Measurements from ENCODE around the gene RAB28.
"Not testable (repeated sequence)": the region's sequence is repeated elsewhere in the genome, so short reads cannot be mapped to it uniquely, and the experiment has no call there.

DNA sequence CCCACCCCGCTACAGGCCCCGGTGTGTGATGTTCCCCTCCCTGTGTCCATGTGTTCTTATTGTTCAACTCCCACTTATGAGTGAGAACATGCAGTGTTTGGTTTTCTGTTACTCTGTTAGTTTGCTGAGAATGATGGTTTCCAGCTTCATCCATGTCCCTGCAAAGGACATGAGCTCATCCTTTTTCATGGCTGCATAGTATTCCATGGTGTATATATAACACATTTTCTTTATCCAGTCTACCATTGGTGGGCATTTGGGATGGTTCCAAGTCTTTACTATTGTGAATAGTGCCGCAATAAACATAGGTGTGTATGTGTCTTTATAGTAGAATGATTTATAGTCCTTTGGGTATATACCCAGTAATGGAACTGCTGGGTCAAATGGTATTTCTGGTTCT, 78.0 kb downstream of the RAB28 start:
- TF ChIP-seq, protein P1, sequence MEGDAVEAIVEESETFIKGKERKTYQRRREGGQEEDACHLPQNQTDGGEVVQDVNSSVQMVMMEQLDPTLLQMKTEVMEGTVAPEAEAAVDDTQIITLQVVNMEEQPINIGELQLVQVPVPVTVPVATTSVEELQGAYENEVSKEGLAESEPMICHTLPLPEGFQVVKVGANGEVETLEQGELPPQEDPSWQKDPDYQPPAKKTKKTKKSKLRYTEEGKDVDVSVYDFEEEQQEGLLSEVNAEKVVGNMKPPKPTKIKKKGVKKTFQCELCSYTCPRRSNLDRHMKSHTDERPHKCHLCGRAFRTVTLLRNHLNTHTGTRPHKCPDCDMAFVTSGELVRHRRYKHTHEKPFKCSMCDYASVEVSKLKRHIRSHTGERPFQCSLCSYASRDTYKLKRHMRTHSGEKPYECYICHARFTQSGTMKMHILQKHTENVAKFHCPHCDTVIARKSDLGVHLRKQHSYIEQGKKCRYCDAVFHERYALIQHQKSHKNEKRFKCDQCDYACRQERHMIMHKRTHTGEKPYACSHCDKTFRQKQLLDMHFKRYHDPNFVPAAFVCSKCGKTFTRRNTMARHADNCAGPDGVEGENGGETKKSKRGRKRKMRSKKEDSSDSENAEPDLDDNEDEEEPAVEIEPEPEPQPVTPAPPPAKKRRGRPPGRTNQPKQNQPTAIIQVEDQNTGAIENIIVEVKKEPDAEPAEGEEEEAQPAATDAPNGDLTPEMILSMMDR (IDR thresholded peaks at IDR 0.05), result not testable (repeated sequence)
- TF ChIP-seq EZH2, EZH2phosphoT487 (IDR thresholded peaks at IDR 0.05): not testable (repeated sequence)
